Bone marrow (tissue), 2 donors: ENCODE data around the gene VGF.

Experiments used
- DNase-seq, 2 donors: peaks; one replicate each; lab custom pipeline; 2025; lab: John Stamatoyannopoulos, UW

Gene VGF

GRCh38 chr7:101185258-101185839, 20.0 kb upstream of the VGF start:
- DNase-seq, result no peak

DNA sequence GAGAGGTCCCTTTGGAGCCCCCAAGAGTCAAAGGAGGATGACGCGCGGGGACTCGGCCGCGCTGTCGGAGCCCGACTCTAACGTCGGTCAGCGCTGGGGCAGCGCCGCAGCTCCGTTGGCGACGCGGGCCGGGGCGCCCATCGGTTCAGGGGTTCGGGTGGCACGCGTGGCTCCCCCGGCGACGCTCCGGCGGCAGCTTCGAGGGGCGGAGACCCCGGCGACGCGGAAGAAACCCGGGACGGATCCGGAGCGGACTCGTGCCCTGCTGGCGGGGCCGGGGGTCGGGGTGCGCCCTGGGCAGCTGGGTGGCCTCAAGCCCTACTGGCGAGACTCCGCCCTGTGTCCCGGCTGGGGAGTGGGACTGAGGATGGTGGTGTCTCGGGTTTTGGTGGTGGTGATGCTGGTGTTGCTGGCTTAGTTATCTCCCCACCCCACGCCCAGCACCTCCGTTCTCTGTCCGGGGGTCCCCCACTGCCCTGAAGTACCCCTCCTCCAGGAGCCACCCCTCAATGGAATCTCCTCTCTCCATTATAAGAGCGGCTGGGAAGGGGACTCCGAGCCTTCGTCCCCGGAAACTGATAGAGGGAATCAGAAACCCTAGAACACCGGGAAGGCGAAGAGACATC, 14.9 kb upstream of the VGF start, which contains the start of gene NAT16:
NAT16 (minus strand) TSS at position 164 of the 626 bp plus-strand sequence. CDS start 5,486 bp downstream, outside the sequence.
- no peak for DNase-seq

GRCh38 chr7:101179713-101180112, 14.3 kb upstream of the VGF start:
- no peak for DNase-seq

DNA sequence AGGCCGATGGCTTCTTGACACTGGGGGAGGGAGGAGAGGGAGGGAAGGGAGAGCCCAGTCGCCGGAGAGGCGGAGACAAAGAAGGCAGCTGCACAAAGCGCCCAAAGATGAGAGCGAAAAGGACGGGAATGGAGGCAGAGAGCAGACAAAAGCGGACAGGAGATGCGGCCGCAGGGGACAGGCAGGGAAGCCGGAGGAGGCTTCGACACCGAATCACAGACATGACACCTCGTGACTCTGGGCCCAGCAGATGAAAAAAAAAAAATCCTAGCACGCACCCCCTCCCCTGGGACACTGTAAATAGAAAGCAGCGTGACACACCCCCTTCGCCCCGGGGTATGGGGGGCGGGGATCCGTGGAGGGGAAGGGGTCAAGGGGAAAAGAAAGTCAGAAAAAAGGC, 13.7 kb upstream of the VGF start:
- no peak for DNase-seq

- no peak for DNase-seq
Measured at GRCh38 chr7:101177644-101178043, 12.3 kb upstream of the VGF start.

- no peak for DNase-seq
Measured at GRCh38 chr7:101175664-101176063, 10.3 kb upstream of the VGF start.

DNA sequence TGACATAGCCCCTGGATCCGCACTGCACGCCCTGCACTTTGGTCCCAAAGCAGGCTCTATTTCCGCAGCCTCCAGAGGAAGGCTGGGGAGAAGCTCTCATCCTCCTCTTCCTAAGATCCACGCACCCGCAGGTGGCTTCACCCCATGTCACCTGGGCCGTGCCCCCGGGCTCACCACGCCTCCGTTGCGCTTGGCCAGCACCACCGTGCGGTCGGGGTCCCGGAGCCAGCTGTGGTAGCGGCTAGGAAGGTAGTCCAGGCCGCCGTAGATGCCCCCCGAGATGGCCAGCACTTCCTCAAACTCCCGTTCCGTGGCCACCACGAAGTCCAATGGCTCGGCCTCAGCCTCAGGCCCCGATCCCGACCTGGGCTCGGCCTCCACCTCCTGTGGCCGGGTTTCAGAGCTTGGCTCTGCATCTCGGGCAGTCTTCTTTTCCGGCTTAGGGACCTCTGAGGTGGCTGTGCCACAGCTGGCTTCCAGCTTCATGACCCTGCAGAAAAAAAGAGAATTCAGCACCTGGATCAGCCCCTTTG, 9.0 kb upstream of the VGF start:
- DNase-seq, result no peak

DNA sequence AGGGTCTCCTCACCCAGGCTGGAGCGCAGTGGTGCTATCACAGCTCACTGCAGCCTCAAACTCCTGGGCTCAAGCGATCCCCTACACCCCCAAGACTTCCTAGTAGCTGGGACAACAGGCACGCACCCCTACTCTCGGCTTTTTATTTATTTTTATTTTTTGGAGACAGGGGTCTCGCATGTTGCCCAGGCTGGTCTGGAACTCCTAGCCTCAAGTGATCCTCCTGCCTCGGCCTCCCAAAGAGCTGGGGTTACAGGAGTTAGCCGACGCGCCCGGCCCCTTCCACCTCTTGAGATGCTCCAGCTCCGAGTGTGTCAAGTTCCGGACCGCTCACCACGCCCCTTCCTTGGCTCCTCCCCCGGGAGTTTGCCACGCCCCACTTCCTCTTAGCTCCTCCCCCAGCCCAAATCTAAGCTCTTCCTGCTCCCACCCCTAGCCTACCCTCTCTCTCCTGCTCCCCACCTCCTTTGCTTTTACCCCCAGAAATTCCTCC, 8.4 kb upstream of the VGF start:
- DNase-seq, result peak in 1 of 2 donors; percentile 45

GRCh38 chr7:101172854-101173751, 7.7 kb upstream of the VGF start:
- peak in 1 of 2 donors; percentile 28 for DNase-seq

GRCh38 chr7:101172005-101172853, 6.9 kb upstream of the VGF start:
- DNase-seq, result no peak

GRCh38 chr7:101171442-101171837, 6.1 kb upstream of the VGF start:
- no peak for DNase-seq

DNA sequence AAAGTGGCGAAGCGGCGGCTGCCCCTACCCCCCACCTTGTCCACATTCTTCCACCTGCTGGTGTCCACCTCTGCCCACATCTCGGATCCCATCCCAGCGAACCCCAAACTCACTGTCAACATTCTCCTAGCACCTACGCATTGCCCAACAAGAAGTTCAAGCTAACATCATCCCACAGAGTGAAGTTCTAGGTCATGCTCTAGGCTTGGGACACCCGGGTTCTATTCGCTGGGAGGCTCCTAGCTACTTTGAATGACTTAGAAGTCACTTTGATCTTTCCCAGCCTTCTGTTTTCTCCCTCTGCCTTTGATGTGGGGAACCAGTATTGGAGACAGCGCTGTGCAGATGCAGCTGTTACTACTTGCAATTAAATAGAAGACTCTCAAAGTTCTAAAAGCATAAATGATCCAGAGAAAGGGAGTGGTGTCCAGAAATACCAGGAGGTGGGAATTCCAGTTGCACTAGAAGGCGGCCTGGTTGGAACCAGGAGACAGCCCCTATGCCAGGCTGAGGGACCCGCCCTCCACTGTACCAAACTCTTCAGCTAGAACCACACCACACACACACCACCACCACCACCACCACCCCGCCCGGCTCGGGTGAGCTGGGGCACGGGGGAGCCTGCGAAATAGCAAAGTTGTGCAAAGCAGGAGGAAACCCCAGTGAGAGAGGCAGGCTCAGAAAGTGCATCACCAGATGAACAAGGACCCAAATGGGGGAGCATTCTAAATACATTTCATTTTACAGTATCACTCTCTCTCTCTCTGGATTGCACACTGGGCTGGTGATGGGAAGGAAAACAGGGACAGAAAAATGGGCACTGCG, 5.5 kb upstream of the VGF start:
- no peak for DNase-seq

- peak; percentile 42 to 50 for DNase-seq
Measured at GRCh38 chr7:101169838-101170551, 4.6 kb upstream of the VGF start.

DNA sequence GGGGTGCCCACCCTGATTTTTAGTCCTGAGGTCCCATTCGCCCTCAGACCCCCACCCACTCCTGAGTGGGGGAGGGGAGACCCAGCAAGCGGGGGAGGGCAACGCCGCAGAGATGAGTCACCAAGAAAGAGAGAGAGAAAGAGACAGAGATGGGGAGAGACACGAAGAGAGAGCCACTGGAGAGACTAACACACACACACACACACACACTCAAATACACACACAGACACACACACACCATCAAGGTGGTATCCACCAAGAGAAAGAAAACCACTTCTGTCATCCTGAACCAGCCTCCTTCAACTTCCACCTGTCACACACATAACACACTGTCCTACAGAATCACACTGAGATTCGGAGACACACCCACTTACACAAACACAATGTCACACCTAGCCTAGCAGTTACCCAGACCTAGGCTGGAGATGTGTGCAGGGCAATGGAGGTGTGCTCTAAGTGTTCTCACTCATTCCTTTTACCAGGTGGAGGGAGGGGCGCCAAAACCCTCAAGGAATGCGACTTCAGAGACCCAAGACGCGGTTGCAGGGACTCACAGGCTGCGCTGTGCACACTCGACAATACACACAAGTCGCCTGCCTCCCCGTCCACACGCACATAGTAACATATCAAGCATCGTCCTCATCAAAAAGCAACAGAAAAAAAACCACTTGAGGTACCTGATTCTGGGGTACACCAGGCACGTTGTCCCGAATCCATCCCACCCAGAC, 3.9 kb upstream of the VGF start:
- no peak for DNase-seq

- no peak for DNase-seq
Measured at GRCh38 chr7:101168412-101169049, 3.2 kb upstream of the VGF start.

- no peak for DNase-seq
Measured at GRCh38 chr7:101167645-101168411, 2.5 kb upstream of the VGF start.

DNA sequence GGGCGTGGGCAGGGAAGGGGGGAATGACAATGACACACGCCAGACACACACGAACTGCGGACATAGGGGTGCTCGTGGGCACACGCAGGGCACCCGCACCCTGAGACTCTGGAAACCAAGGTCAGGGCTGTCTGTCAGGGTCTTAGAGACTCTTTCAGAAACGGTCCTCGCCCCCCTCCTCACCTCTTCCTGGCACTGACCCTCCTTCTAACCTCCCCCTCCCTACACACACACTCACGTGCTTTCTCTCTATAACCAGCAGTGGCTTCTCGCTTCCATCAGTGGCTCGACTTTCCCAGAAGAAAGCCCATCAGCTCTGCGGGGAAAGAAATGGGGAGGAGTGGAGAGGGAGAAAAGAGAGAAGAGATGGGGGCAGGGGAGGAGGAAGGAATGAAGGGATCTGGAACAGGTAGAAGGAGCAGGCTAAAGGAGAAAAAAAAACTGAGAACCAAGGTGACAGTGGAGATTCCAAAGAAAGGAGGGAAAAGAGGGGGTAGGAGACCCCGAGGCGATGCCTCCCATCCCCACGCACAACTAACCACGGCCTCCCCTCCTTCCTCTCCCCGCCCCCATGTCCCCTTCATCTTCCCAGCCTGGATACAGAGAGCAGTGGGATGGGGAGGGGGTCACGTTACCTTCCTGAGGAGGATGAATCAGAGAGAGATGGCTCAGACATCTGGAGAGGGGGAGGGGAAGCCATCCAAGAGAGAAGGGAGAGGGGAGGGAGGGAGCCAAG, 1.7 kb upstream of the VGF start:
- no peak for DNase-seq

DNA sequence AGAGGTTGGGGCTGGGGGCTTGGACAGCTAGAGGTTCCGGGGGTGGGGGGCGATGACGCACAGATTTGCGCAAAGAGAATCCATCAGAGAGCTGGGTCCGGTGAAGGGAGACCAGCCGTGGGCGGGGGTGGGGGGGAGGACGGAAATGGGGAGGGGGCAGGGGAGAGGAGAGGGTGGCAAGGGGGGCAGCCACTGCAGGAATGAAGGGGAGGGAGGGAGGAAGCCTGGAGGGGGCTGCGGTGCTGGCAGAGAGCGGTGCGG, 1.2 kb upstream of the VGF start:
- no peak for DNase-seq
